NCI-H510A (cell line): ENCODE data around the gene KRT6C.

Source experiments
- DNase-seq: peaks from one replicate; lab custom pipeline; 2025; lab: John Stamatoyannopoulos, UW

Gene KRT6C

GRCh38 chr12:52434760-52435530 lies 38.7 kb downstream of the KRT6C start:
- DNase-seq: no peak

GRCh38 chr12:52434081-52434733 lies 39.4 kb downstream of the KRT6C start, which contains the start of gene KRT75:
Gene KRT75 (minus strand): TSS chr12:52434371. CDS start chr12:52434304, 67 bp downstream.
- DNase-seq: no peak

GRCh38 chr12:52433501-52434080 lies 40.0 kb downstream of the KRT6C start:
- DNase-seq: no peak

GRCh38 chr12:52432559-52433207 lies 40.9 kb downstream of the KRT6C start:
- DNase-seq: no peak

GRCh38 chr12:52428121-52428520 lies 45.5 kb downstream of the KRT6C start:
- DNase-seq: no peak

GRCh38 chr12:52427083-52427482 lies 46.5 kb downstream of the KRT6C start:
- DNase-seq: no peak

- DNase-seq: no peak
Observed at GRCh38 chr12:52426034-52426433, 47.6 kb downstream of the KRT6C start.

- DNase-seq: no peak
Observed at GRCh38 chr12:52425466-52425865, 48.1 kb downstream of the KRT6C start.

- peak; percentile 60 for DNase-seq
Observed at GRCh38 chr12:52423661-52424500, 49.7 kb downstream of the KRT6C start.

GRCh38 chr12:52423035-52423434 lies 50.6 kb downstream of the KRT6C start:
- DNase-seq: no peak

- DNase-seq: no peak
Observed at GRCh38 chr12:52419656-52420055, 53.9 kb downstream of the KRT6C start.

- no peak for DNase-seq
Observed at GRCh38 chr12:52418576-52419110, 55.0 kb downstream of the KRT6C start.
